Body of pancreas (tissue), 4 donors: ENCODE measurements around the gene XRCC5.

Experiments used
- POLR2A ChIP-seq, 3 donors: fragments of 450-650 bp; IDR thresholded peaks; one replicate each; pipeline ENCODE4 v1.6.1; 2016; ENCODE audit warnings: antibody characterized with exemption in 3 of 3, mild to moderate bottlenecking in 2 of 3
- TF ChIP-seq, protein P1 (sequence below), 7 experiments: fragments of 450-650 bp in 4 of 7; fragments of 200-600 bp in 3 of 7; sonication (generic) in 3 of 7; IDR thresholded peaks; one replicate each; pipeline ENCODE4 v1.5.1; 2016 to 2019; ENCODE audit warnings: antibody characterized with exemption in 7 of 7

DNA sequence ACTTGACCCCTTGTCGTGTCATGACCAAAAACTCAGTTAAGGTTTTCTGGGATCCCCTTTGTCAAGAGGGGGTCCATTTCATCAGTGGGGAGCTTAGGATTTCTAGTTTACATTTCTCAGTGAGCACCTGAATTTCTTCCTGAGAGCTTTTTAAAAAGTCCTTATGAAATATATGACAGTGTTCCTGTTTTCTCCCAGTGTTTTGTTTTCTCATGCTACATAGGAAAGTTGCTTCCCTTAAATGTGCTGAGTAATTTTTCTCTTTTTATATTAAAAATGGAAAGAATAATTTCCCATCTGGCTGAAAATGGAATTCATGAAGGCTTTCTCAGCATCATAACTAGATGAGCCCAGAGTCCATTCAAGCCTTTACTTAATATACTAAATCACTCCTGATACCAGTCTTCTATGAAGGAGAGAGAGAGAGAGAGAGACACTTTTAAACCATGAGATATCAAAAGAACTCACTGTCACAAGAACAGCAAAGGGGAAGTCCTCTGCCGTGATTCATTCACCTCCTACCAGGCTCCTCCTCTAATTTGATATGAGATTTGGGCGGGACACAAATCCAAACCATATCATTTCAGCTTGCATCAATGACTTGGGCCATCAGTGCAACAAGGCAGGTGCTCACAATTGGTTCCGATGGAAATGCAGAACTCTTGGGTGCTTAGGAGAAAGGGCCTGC is 61.1 kb downstream of the XRCC5 start:
- TF ChIP-seq, protein P1, sequence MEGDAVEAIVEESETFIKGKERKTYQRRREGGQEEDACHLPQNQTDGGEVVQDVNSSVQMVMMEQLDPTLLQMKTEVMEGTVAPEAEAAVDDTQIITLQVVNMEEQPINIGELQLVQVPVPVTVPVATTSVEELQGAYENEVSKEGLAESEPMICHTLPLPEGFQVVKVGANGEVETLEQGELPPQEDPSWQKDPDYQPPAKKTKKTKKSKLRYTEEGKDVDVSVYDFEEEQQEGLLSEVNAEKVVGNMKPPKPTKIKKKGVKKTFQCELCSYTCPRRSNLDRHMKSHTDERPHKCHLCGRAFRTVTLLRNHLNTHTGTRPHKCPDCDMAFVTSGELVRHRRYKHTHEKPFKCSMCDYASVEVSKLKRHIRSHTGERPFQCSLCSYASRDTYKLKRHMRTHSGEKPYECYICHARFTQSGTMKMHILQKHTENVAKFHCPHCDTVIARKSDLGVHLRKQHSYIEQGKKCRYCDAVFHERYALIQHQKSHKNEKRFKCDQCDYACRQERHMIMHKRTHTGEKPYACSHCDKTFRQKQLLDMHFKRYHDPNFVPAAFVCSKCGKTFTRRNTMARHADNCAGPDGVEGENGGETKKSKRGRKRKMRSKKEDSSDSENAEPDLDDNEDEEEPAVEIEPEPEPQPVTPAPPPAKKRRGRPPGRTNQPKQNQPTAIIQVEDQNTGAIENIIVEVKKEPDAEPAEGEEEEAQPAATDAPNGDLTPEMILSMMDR (IDR thresholded peaks at IDR 0.05), result no peak
- no peak for TF ChIP-seq POLR2A (IDR thresholded peaks at IDR 0.05)
